ENCODE measurements around the gene THBS2. TPM values are rescaled to one million over a fixed set of nuclear protein-coding genes. Genes with fewer than 3 reads are reported as not detected.

THBS2 gene
- total RNA-seq, 1 experiment from 2014 or later = not detected

- ChIA-PET CTCF (no interaction called here), POLR2A (ENCODE audit: unreplicated experiment) (no interaction called here)
- H3K9me3 ChIP-seq (ENCODE audit: insufficient read depth, low read depth) = no peaks in the 10 kb centered on the region
- no peaks in the 10 kb centered on the region for H3K9me2 ChIP-seq (ENCODE audit: insufficient read depth)
- intact Hi-C loops (cut with micrococcal nuclease; ENCODE audit: unreplicated experiment) = no loop called here
- H3F3A ChIP-seq (ENCODE audit: insufficient read depth, low read depth) = no peaks in the 10 kb centered on the region
- H3K36me3 ChIP-seq (ENCODE audit: low read depth) = no peaks in the 10 kb centered on the region
- H3K27me3 ChIP-seq (ENCODE audit: insufficient read depth, low read depth) = peaks cover 47% of the 10 kb centered on the region
- no peaks in the 10 kb centered on the region for H4K20me1 ChIP-seq (ENCODE audit: insufficient read depth)
- TF ChIP-seq EZH2 (IDR thresholded peaks at IDR 0.05; ENCODE audit: low read depth) (no peak), CTCF (conservative IDR thresholded peaks at IDR 0.05) (no peak)
- BruUV-seq (replicated peaks) = no TSS peak
- H3K4me1 ChIP-seq (replicated peaks; ENCODE audit: insufficient read depth) = no peaks in the 10 kb centered on the region
- H3K79me2 ChIP-seq (ENCODE audit: low read depth) = no peaks in the 10 kb centered on the region
- no peak overlapping the region for H3K4me3 ChIP-seq
- DNase-seq = no peak
- H3K27ac ChIP-seq = no peak overlapping the region
- no peak overlapping the region for H2AFZ ChIP-seq
- H3K4me2 ChIP-seq = no peak overlapping the region
Measured at GRCh38 chr6:169285165-169285564, 31.5 kb upstream of the THBS2 start.

- intact Hi-C loops (cut with micrococcal nuclease; ENCODE audit: unreplicated experiment) = no loop called here
- H3F3A ChIP-seq (ENCODE audit: insufficient read depth, low read depth) = no peaks in the 10 kb centered on the region
- H3K4me1 ChIP-seq (replicated peaks; ENCODE audit: insufficient read depth) = no peaks in the 10 kb centered on the region
- ChIA-PET POLR2A (ENCODE audit: unreplicated experiment) (no interaction called here), CTCF (no interaction called here)
- no peaks in the 10 kb centered on the region for H3K36me3 ChIP-seq (ENCODE audit: low read depth)
- no peaks in the 10 kb centered on the region for H3K9me3 ChIP-seq (ENCODE audit: insufficient read depth, low read depth)
- no peaks in the 10 kb centered on the region for H4K20me1 ChIP-seq (ENCODE audit: insufficient read depth)
- peaks cover 45% of the 10 kb centered on the region for H3K27me3 ChIP-seq (ENCODE audit: insufficient read depth, low read depth)
- H3K27ac ChIP-seq = no peak overlapping the region
- no peaks in the 10 kb centered on the region for H3K79me2 ChIP-seq (ENCODE audit: low read depth)
- no peak overlapping the region for H3K4me3 ChIP-seq
- no TSS peak for BruUV-seq (replicated peaks)
- H3K4me2 ChIP-seq = no peak overlapping the region
- no peak overlapping the region for H2AFZ ChIP-seq
- TF ChIP-seq CTCF (conservative IDR thresholded peaks at IDR 0.05) (no peak), EZH2 (IDR thresholded peaks at IDR 0.05; ENCODE audit: low read depth) (no peak)
- H3K9me2 ChIP-seq (ENCODE audit: insufficient read depth) = no peaks in the 10 kb centered on the region
- no peak for DNase-seq
Measured at GRCh38 chr6:169283924-169284323, 30.3 kb upstream of the THBS2 start.

- ChIA-PET POLR2A (ENCODE audit: unreplicated experiment) (no interaction called here), CTCF (no interaction called here)
- intact Hi-C loops (cut with micrococcal nuclease; ENCODE audit: unreplicated experiment) = no loop called here
- Histone ChIP-seq H3K9me3 (ENCODE audit: insufficient read depth, low read depth) (no peaks in the 10 kb centered on the region), H3K79me2 (ENCODE audit: low read depth) (no peaks in the 10 kb centered on the region), H2AFZ (no peak overlapping the region), H3K4me1 (replicated peaks; ENCODE audit: insufficient read depth) (no peaks in the 10 kb centered on the region), H3K9me2 (ENCODE audit: insufficient read depth) (no peaks in the 10 kb centered on the region), H3K27me3 (ENCODE audit: insufficient read depth, low read depth) (peaks cover 31% of the 10 kb centered on the region), H4K20me1 (ENCODE audit: insufficient read depth) (no peaks in the 10 kb centered on the region), H3F3A (ENCODE audit: insufficient read depth, low read depth) (no peaks in the 10 kb centered on the region), H3K36me3 (ENCODE audit: low read depth) (no peaks in the 10 kb centered on the region), H3K27ac (no peak overlapping the region), H3K4me2 (no peak overlapping the region), H3K4me3 (no peak overlapping the region)
- BruUV-seq (replicated peaks) = no TSS peak
- TF ChIP-seq EZH2 (IDR thresholded peaks at IDR 0.05; ENCODE audit: low read depth) = no peak
- no peak for DNase-seq
Measured at GRCh38 chr6:169282043-169282442, 28.4 kb upstream of the THBS2 start.

- peaks cover 19% of the 10 kb centered on the region for H3K27me3 ChIP-seq (ENCODE audit: insufficient read depth, low read depth)
- TF ChIP-seq EZH2 (IDR thresholded peaks at IDR 0.05; ENCODE audit: low read depth) (no peak), CTCF (conservative IDR thresholded peaks at IDR 0.05) (no peak)
- H3K36me3 ChIP-seq (ENCODE audit: low read depth) = no peaks in the 10 kb centered on the region
- no peak overlapping the region for H3K4me3 ChIP-seq
- no peak overlapping the region for H2AFZ ChIP-seq
- BruUV-seq (replicated peaks) = no TSS peak
- no peaks in the 10 kb centered on the region for H3K9me2 ChIP-seq (ENCODE audit: insufficient read depth)
- intact Hi-C loops (cut with micrococcal nuclease; ENCODE audit: unreplicated experiment) = no loop called here
- H4K20me1 ChIP-seq (ENCODE audit: insufficient read depth) = no peaks in the 10 kb centered on the region
- H3K27ac ChIP-seq = no peak overlapping the region
- CTCF ChIA-PET = no interaction called here
- no peaks in the 10 kb centered on the region for H3F3A ChIP-seq (ENCODE audit: insufficient read depth, low read depth)
- no peak for DNase-seq
- no peaks in the 10 kb centered on the region for H3K79me2 ChIP-seq (ENCODE audit: low read depth)
- no peaks in the 10 kb centered on the region for H3K4me1 ChIP-seq (replicated peaks; ENCODE audit: insufficient read depth)
- no peak overlapping the region for H3K4me2 ChIP-seq
- POLR2A ChIA-PET (ENCODE audit: unreplicated experiment) = no interaction called here
- H3K9me3 ChIP-seq (ENCODE audit: insufficient read depth, low read depth) = no peaks in the 10 kb centered on the region
Measured at GRCh38 chr6:169277619-169278018, 24.0 kb upstream of the THBS2 start.
